ENCODE results near the gene ALOX15B.

- TF ChIP-seq CTCF (IDR thresholded peaks at IDR 0.05) (no peak), POLR2A (IDR thresholded peaks at IDR 0.05) (no peak)
These were observed 56.5 kb downstream of the ALOX15B start for GRCh38 chr17:8095361-8095760.
